Neuronal stem cell (in vitro differentiated cells): Measurements from ENCODE around the gene FBXO17.

Experiments used
- DNase-seq: peaks from one replicate; pipeline ENCODE4 v3.0.0-alpha.2; 2013; ENCODE audit warnings: low spot score
- H2AFZ ChIP-seq: one replicate; pipeline ENCODE4 v1.6.1; 2013; ENCODE audit warnings: mild to moderate bottlenecking, low read length, inconsistent platforms
- H2AK5ac ChIP-seq: 2 replicates; pipeline ENCODE4 v1.6.1; 2013; ENCODE audit warnings: low read depth, mild to moderate bottlenecking, inconsistent platforms, low read length, moderate library complexity, mixed read lengths
- H2BK120ac ChIP-seq: 2 replicates; pipeline ENCODE4 v1.6.1; 2013; ENCODE audit warnings: low read depth, mild to moderate bottlenecking, inconsistent platforms, low read length, moderate library complexity, mixed read lengths
- H2BK12ac ChIP-seq: one replicate; pipeline ENCODE4 v1.6.1; 2013; ENCODE audit warnings: low read length, inconsistent platforms
- H2BK15ac ChIP-seq: 2 replicates; pipeline ENCODE4 v1.6.1; 2013; ENCODE audit warnings: mild to moderate bottlenecking, low read length, inconsistent platforms, mixed read lengths
- H2BK5ac ChIP-seq: one replicate; pipeline ENCODE4 v1.6.1; 2013; ENCODE audit warnings: inconsistent platforms, mild to moderate bottlenecking, low read length, moderate library complexity
- H3K14ac ChIP-seq: one replicate; pipeline ENCODE4 v1.6.1; 2013; ENCODE audit warnings: low read length, inconsistent platforms
- H3K18ac ChIP-seq: 2 replicates; pipeline ENCODE4 v1.6.1; 2013; ENCODE audit warnings: low read length, inconsistent platforms
- H3K23ac ChIP-seq: 2 replicates; pipeline ENCODE4 v1.6.1; 2013; ENCODE audit warnings: low read depth, mild to moderate bottlenecking, mixed read lengths, low read length, inconsistent platforms; ENCODE audit not compliant: poor library complexity
- H3K27ac ChIP-seq: replicated peaks from 3 replicates; pipeline ENCODE4 v1.5.1; 2013; ENCODE audit warnings: low read length, inconsistent platforms
- H3K27me3 ChIP-seq, 3 experiments: 2 replicates each; pipeline ENCODE4 v1.6.1; 2013; ENCODE audit warnings: low read length in 3 of 3, mild to moderate bottlenecking in 2 of 3, inconsistent platforms in 1 of 3, low read depth in 1 of 3, mixed read lengths in 1 of 3, moderate library complexity in 1 of 3; ENCODE audit not compliant: control insufficient read depth in 3 of 3, insufficient read depth in 3 of 3
- H3K36me3 ChIP-seq, 2 donors: replicated peaks in 1 of 2; 2 replicates each; pipeline ENCODE4 v1.6.1; 2013; ENCODE audit warnings: low read length in 2 of 2; ENCODE audit not compliant: control insufficient read depth in 2 of 2, insufficient read depth in 2 of 2
- H3K4ac ChIP-seq: 2 replicates; pipeline ENCODE4 v1.6.1; 2013; ENCODE audit warnings: inconsistent platforms, mild to moderate bottlenecking, low read length, moderate library complexity
- H3K4me1 ChIP-seq, 2 donors: 1 replicate in 1 of 2; 2 replicates in 1 of 2; pipeline ENCODE4 v1.6.1; 2013; ENCODE audit warnings: low read length in 2 of 2, low read depth in 1 of 2; ENCODE audit not compliant: control insufficient read depth in 2 of 2, insufficient read depth in 1 of 2
- H3K4me2 ChIP-seq: one replicate; pipeline ENCODE4 v1.6.1; 2013; ENCODE audit warnings: mild to moderate bottlenecking, low read length, inconsistent platforms; ENCODE audit not compliant: insufficient read depth, poor library complexity, severe bottlenecking
- H3K4me3 ChIP-seq, 2 donors: 2 replicates each; pipeline ENCODE4 v1.5.1; 2013; ENCODE audit warnings: low read length in 2 of 2, mild to moderate bottlenecking in 2 of 2, inconsistent platforms in 1 of 2, moderate library complexity in 1 of 2
- H3K79me1 ChIP-seq: one replicate; pipeline ENCODE4 v1.6.1; 2013; ENCODE audit warnings: low read depth, mild to moderate bottlenecking, inconsistent platforms, low read length, moderate library complexity
- H3K9ac ChIP-seq: one replicate; pipeline ENCODE4 v1.6.1; 2013; ENCODE audit warnings: mild to moderate bottlenecking, low read depth, low read length, inconsistent platforms; ENCODE audit not compliant: poor library complexity
- H3K9me3 ChIP-seq, 2 donors: replicated peaks in 1 of 2; 2 replicates each; pipeline versions ENCODE3 to v1.6.1; 2013; ENCODE audit warnings: low read length in 2 of 2, mild to moderate bottlenecking in 2 of 2, inconsistent platforms in 1 of 2, low read depth in 1 of 2, mixed read lengths in 1 of 2, moderate library complexity in 1 of 2; ENCODE audit not compliant: control insufficient read depth in 2 of 2, insufficient read depth in 1 of 2
- H4K8ac ChIP-seq: one replicate; pipeline ENCODE4 v1.6.1; 2013; ENCODE audit warnings: low read depth, mild to moderate bottlenecking, inconsistent platforms, low read length, moderate library complexity
- H4K91ac ChIP-seq: one replicate; pipeline ENCODE4 v1.6.1; 2013; ENCODE audit warnings: low read length, low read depth, mild to moderate bottlenecking, inconsistent platforms; ENCODE audit not compliant: poor library complexity
- WGBS, 2 donors: extraction: QIAGEN DNeasy Blood & Tissue Kit; methylation state at CpG; one replicate each; pipeline ENCODE4 v1.1.7; 2013; ENCODE audit warnings: missing lambda C conversion rate in 2 of 2, mixed read lengths in 1 of 2; ENCODE audit not compliant: insufficient read length in 2 of 2, insufficient replicate concordance in 1 of 2; ENCODE audit errors: extremely low coverage in 2 of 2; 5-methylcytosine and 5-hydroxymethylcytosine counted together

FBXO17 gene

GRCh38 chr19:38977445-38978325, 2.1 kb upstream of the FBXO17 start:
- DNase-seq: no peak
- Histone ChIP-seq H3K27me3 (peaks cover 0 to 30% (median 0%) of the 10 kb centered on the region in 3 experiments), H2BK15ac (no peak overlapping the region), H3K4me2 (no peak overlapping the region), H3K27ac (no peak overlapping the region), H4K91ac (no peak overlapping the region), H2BK5ac (no peak overlapping the region), H3K4me1 (peaks cover 0 to 6% of the 10 kb centered on the region in 2 donors), H3K36me3 (no peaks in the 10 kb centered on the region), H3K9me3 (peaks cover 0 to 5% of the 10 kb centered on the region in 2 donors), H2AK5ac (no peak overlapping the region), H4K8ac (no peak overlapping the region), H3K4me3 (no peak overlapping the region), H3K18ac (no peak overlapping the region), H3K14ac (no peak overlapping the region), H2BK120ac (no peak overlapping the region), H3K4ac (no peak overlapping the region), H3K79me1 (peaks cover 1% of the 10 kb centered on the region), H3K23ac (no peak overlapping the region), H3K9ac (no peak overlapping the region), H2AFZ (no peak overlapping the region), H2BK12ac (no peak overlapping the region)
- no CpG with 5 or more reads among the region's 15 CpGs for WGBS, 2 donors

GRCh38 chr19:38975861-38976271, 324 bp upstream of the FBXO17 start:
- peak; percentile 37 for DNase-seq
- H2BK5ac ChIP-seq: peak overlapping the region; percentile 75
- peaks cover 0 to 6% of the 10 kb centered on the region in 2 donors for H3K4me1 ChIP-seq
- H3K79me1 ChIP-seq: no peaks in the 10 kb centered on the region
- H2BK15ac ChIP-seq: no peak overlapping the region
- peak overlapping the region; percentile 37 for H2AK5ac ChIP-seq
- H2BK120ac ChIP-seq: no peak overlapping the region
- no peak overlapping the region for H3K9ac ChIP-seq
- peak overlapping the region; percentile 76 for H2AFZ ChIP-seq
- H3K36me3 ChIP-seq: no peaks in the 10 kb centered on the region
- H3K23ac ChIP-seq: peak overlapping the region; percentile 91
- H4K91ac ChIP-seq: no peak overlapping the region
- H3K27ac ChIP-seq: peak overlapping the region; percentile 59
- H2BK12ac ChIP-seq: no peak overlapping the region
- WGBS, 2 donors: no CpG with 5 or more reads among the region's 22 CpGs
- no peak overlapping the region for H3K4ac ChIP-seq
- peaks cover 0 to 30% (median 0%) of the 10 kb centered on the region in 3 experiments for H3K27me3 ChIP-seq
- peaks cover 0 to 2% of the 10 kb centered on the region in 2 donors for H3K9me3 ChIP-seq
- H3K18ac ChIP-seq: peak overlapping the region; percentile 93
- peak overlapping the region; percentile 47 for H3K14ac ChIP-seq
- H4K8ac ChIP-seq: no peak overlapping the region
- peak overlapping the region; percentile 73 for H3K4me2 ChIP-seq
- peak overlapping the region; percentile 1 to 74 for H3K4me3 ChIP-seq

GRCh38 chr19:38974624-38975213, 823 bp downstream of the FBXO17 start:
- peak overlapping the region; percentile 90 for H3K4me2 ChIP-seq
- WGBS, 2 donors: no CpG with 5 or more reads among the region's 19 CpGs
- H3K14ac ChIP-seq: no peak overlapping the region
- H3K79me1 ChIP-seq: no peaks in the 10 kb centered on the region
- H2BK12ac ChIP-seq: no peak overlapping the region
- peaks cover 0 to 30% (median 0%) of the 10 kb centered on the region in 3 experiments for H3K27me3 ChIP-seq
- no peak overlapping the region for H2AK5ac ChIP-seq
- no peak overlapping the region for H3K9ac ChIP-seq
- peak overlapping the region; percentile 85 for H2AFZ ChIP-seq
- H3K9me3 ChIP-seq: no peaks in the 10 kb centered on the region
- H3K4me1 ChIP-seq: peaks cover 0 to 6% of the 10 kb centered on the region in 2 donors
- H3K4ac ChIP-seq: no peak overlapping the region
- H3K23ac ChIP-seq: no peak overlapping the region
- H4K8ac ChIP-seq: no peak overlapping the region
- H3K4me3 ChIP-seq: peak overlapping the region; percentile 28 to 93
- H3K27ac ChIP-seq: no peak overlapping the region
- H2BK5ac ChIP-seq: no peak overlapping the region
- H2BK120ac ChIP-seq: no peak overlapping the region
- H3K18ac ChIP-seq: peak overlapping the region; percentile 96
- H2BK15ac ChIP-seq: no peak overlapping the region
- DNase-seq: no peak
- no peak overlapping the region for H4K91ac ChIP-seq
- no peaks in the 10 kb centered on the region for H3K36me3 ChIP-seq

GRCh38 chr19:38971672-38972071, 3.9 kb downstream of the FBXO17 start:
- Histone ChIP-seq H2AK5ac (no peak overlapping the region), H2AFZ (no peak overlapping the region), H2BK5ac (no peak overlapping the region), H4K91ac (no peak overlapping the region), H2BK15ac (no peak overlapping the region), H3K9me3 (no peaks in the 10 kb centered on the region), H3K18ac (no peak overlapping the region), H3K9ac (no peak overlapping the region), H3K27me3 (peaks cover 0 to 24% (median 0%) of the 10 kb centered on the region in 3 experiments), H3K4me3 (no peak overlapping the region), H2BK12ac (no peak overlapping the region), H3K4ac (no peak overlapping the region), H3K36me3 (no peaks in the 10 kb centered on the region), H4K8ac (no peak overlapping the region), H3K4me2 (no peak overlapping the region), H3K79me1 (no peaks in the 10 kb centered on the region), H3K14ac (no peak overlapping the region), H3K23ac (no peak overlapping the region), H3K4me1 (peaks cover 0 to 6% of the 10 kb centered on the region in 2 donors), H3K27ac (no peak overlapping the region), H2BK120ac (no peak overlapping the region)
- no peak for DNase-seq
- no CpG with 5 or more reads among the region's 2 CpGs for WGBS, 2 donors
